GM20431 (cell line): ENCODE measurements around the gene HMGXB4.

Experiments used
- in situ Hi-C: fragments of 300-500 bp; cut with MseI, MboI; formaldehyde crosslinking; loops from one replicate; pipeline ENCODE4 v1.15.0; 2020; ENCODE audit warnings: low sequenced_read_pairs; ENCODE audit not compliant: unreplicated experiment

The HMGXB4 gene

GRCh38 chr22:35324762-35325161 lies 67.5 kb downstream of the HMGXB4 start:
- in situ Hi-C loops = no loop called here

GRCh38 chr22:35325209-35325608 lies 67.9 kb downstream of the HMGXB4 start:
- in situ Hi-C loops = no loop called here

- in situ Hi-C loops = no loop called here
Observed at GRCh38 chr22:35326854-35327562, 69.7 kb downstream of the HMGXB4 start.

GRCh38 chr22:35327690-35328471 lies 70.6 kb downstream of the HMGXB4 start:
- in situ Hi-C loops = no loop called here

- in situ Hi-C loops = no loop called here
Observed at GRCh38 chr22:35328472-35328885, 71.2 kb downstream of the HMGXB4 start.

GRCh38 chr22:35329114-35329847 lies 72.0 kb downstream of the HMGXB4 start:
- in situ Hi-C loops = no loop called here

GRCh38 chr22:35330258-35330861 lies 73.1 kb downstream of the HMGXB4 start:
- in situ Hi-C loops = no loop called here

- in situ Hi-C loops = no loop called here
Observed at GRCh38 chr22:35332278-35332677, 75.0 kb downstream of the HMGXB4 start.

- in situ Hi-C loops = no loop called here
Observed at GRCh38 chr22:35333220-35333619, 75.9 kb downstream of the HMGXB4 start.

GRCh38 chr22:35334004-35334403 lies 76.7 kb downstream of the HMGXB4 start:
- in situ Hi-C loops = no loop called here

GRCh38 chr22:35335468-35335867 lies 78.2 kb downstream of the HMGXB4 start:
- in situ Hi-C loops = no loop called here

GRCh38 chr22:35335936-35336781 lies 78.9 kb downstream of the HMGXB4 start:
- in situ Hi-C loops = no loop called here

- in situ Hi-C loops = no loop called here
Observed at GRCh38 chr22:35337932-35338331, 80.6 kb downstream of the HMGXB4 start.

GRCh38 chr22:35341090-35341874 lies 84.0 kb downstream of the HMGXB4 start:
- in situ Hi-C loops = no loop called here

- in situ Hi-C loops = no loop called here
Observed at GRCh38 chr22:35342390-35342789, 85.1 kb downstream of the HMGXB4 start.

GRCh38 chr22:35343664-35344550 lies 86.6 kb downstream of the HMGXB4 start:
- in situ Hi-C loops = no loop called here

- in situ Hi-C loops = no loop called here
Observed at GRCh38 chr22:35344956-35345690, 87.8 kb downstream of the HMGXB4 start.
